B cell (primary cell): ENCODE results near the gene HSPA12A. TPM values are rescaled to one million over a fixed set of nuclear protein-coding genes. Genes with fewer than 3 reads are reported as not detected.

Experiments
- ATAC-seq: fragments of 200-7000 bp; cut with Tn5 transposase; one replicate; pipeline ENCODE4 v1.10.0; 2021; ENCODE audit warnings: low read depth, mild to moderate bottlenecking, moderate number of reproducible peaks, moderate library complexity
- CTCF ChIA-PET: fragments of 350-600 bp; sonication (Branson Sonifier 250); formaldehyde crosslinking; loops from one replicate; lab custom pipeline; 2021; ENCODE audit warnings: antibody characterized with exemption, inconsistent platforms; lab: Charles Lee
- POLR2A ChIA-PET: fragments of 350-600 bp; sonication (Branson Sonifier 250); formaldehyde crosslinking; loops from one replicate; lab custom pipeline; 2021; ENCODE audit warnings: antibody characterized with exemption; lab: Charles Lee
- DNase-seq: peaks from one replicate; pipeline ENCODE4 v3.0.0; 2013
- H2AFZ ChIP-seq: 2 replicates; pipeline ENCODE4 v1.6.1; 2012; ENCODE audit warnings: mild to moderate bottlenecking, low read depth, low read length; ENCODE audit not compliant: insufficient read depth, poor library complexity, severe bottlenecking
- H3K27ac ChIP-seq, 2 donors: 1 replicate in 1 of 2; 2 replicates in 1 of 2; pipeline ENCODE4 v1.5.1; 2012 to 2013; ENCODE audit warnings: low read length in 2 of 2, mild to moderate bottlenecking in 2 of 2, moderate library complexity in 1 of 2
- H3K27me3 ChIP-seq, 4 experiments: fragments of 200-600 bp in 1 of 4; sonication (generic) in 1 of 4; replicated peaks in 1 of 4; 1 replicate in 2 of 4; 2 replicates in 2 of 4; pipeline versions ENCODE4 v1.6.1 to v1.7.0; 2013 to 2016; ENCODE audit warnings: low read length in 3 of 4, mild to moderate bottlenecking in 2 of 4, mixed read lengths in 1 of 4, moderate library complexity in 1 of 4; ENCODE audit not compliant: insufficient read depth in 4 of 4, control insufficient read depth in 3 of 4; ENCODE audit errors: control extremely low read depth in 1 of 4
- H3K36me3 ChIP-seq, 2 experiments: replicated peaks in 1 of 2; 1 replicate in 1 of 2; 2 replicates in 1 of 2; pipeline versions ENCODE4 v1.6.1 to v1.7.1; 2013; ENCODE audit warnings: low read length in 1 of 2; ENCODE audit not compliant: insufficient read depth in 2 of 2, control insufficient read depth in 1 of 2; ENCODE audit errors: control extremely low read depth in 1 of 2, extremely low read depth in 1 of 2
- H3K4me1 ChIP-seq, 2 donors: fragments of 200-600 bp in 1 of 2; sonication (generic) in 1 of 2; 1 replicate in 1 of 2; 2 replicates in 1 of 2; pipeline versions ENCODE4 v1.5.1 to v1.6.1; 2013 to 2017; ENCODE audit warnings: low read length in 2 of 2; ENCODE audit not compliant: control insufficient read depth in 2 of 2, insufficient read depth in 2 of 2
- H3K4me2 ChIP-seq: replicated peaks from 2 replicates; pipeline ENCODE3; 2012; ENCODE audit warnings: mild to moderate bottlenecking, low read depth, low read length; ENCODE audit not compliant: poor library complexity, severe bottlenecking
- H3K4me3 ChIP-seq, 5 experiments: fragments of 200-600 bp in 1 of 5; sonication (generic) in 1 of 5; 1 replicate in 3 of 5; 2 replicates in 2 of 5; pipeline versions ENCODE4 v1.5.1 to v1.7.0; 2011 to 2016; ENCODE audit warnings: low read length in 4 of 5, mild to moderate bottlenecking in 4 of 5, low read depth in 2 of 5, control low read depth in 1 of 5, moderate library complexity in 1 of 5; ENCODE audit not compliant: insufficient read depth in 1 of 5; ENCODE audit errors: control extremely low read depth in 1 of 5, extremely low read depth in 1 of 5
- H3K79me2 ChIP-seq: fragments of 200-600 bp; sonication (generic); one replicate; pipeline ENCODE4 v1.6.0; 2016; ENCODE audit warnings: low read length; ENCODE audit not compliant: control insufficient read depth, insufficient read depth
- H3K9ac ChIP-seq: fragments of 200-600 bp; sonication (generic); 2 replicates; pipeline ENCODE4 v1.6.1; 2017; ENCODE audit warnings: mild to moderate bottlenecking, low read length, moderate library complexity
- H3K9me3 ChIP-seq, 3 donors: one replicate each; pipeline versions ENCODE4 v1.6.1 to v1.7.1; 2013; ENCODE audit warnings: low read length in 2 of 3; ENCODE audit not compliant: control insufficient read depth in 2 of 3, insufficient read depth in 1 of 3; ENCODE audit errors: control extremely low read depth in 1 of 3
- H4K20me1 ChIP-seq: 2 replicates; pipeline ENCODE4 v1.6.0; 2012; ENCODE audit warnings: mild to moderate bottlenecking, low read length; ENCODE audit not compliant: insufficient read depth, control insufficient read depth, poor library complexity, severe bottlenecking
- H3K27ac Mint-ChIP-seq: one replicate; pipeline ENCODE4 v1.8.0; 2021; ENCODE audit warnings: mixed read lengths
- H3K27me3 Mint-ChIP-seq: one replicate; pipeline ENCODE4 v1.8.0; 2021; ENCODE audit warnings: mixed read lengths
- H3K4me1 Mint-ChIP-seq: one replicate; pipeline ENCODE4 v1.8.0; 2021; ENCODE audit warnings: mixed read lengths
- H3K4me3 Mint-ChIP-seq: one replicate; pipeline ENCODE4 v1.8.0; 2021; ENCODE audit warnings: mixed read lengths
- H3K9me3 Mint-ChIP-seq: one replicate; pipeline ENCODE4 v1.8.0; 2022; ENCODE audit warnings: mixed read lengths; ENCODE audit not compliant: insufficient read depth
- CTCF ChIP-seq: fragments of 200-600 bp; IDR thresholded peaks from one replicate; pipeline ENCODE4 v1.8.0; 2022; ENCODE audit warnings: antibody characterized with exemption, mild to moderate bottlenecking
- EZH2 ChIP-seq: IDR thresholded peaks from 2 replicates; pipeline ENCODE4 v1.6.1; 2012; ENCODE audit warnings: borderline replicate concordance, low read depth, mild to moderate bottlenecking, moderate library complexity, low read length; ENCODE audit not compliant: insufficient read depth, poor library complexity, severe bottlenecking
- WGBS: methylation state at CpG from one replicate; pipeline ENCODE4 v1.1.5; 2013; ENCODE audit warnings: missing lambda C conversion rate; ENCODE audit not compliant: insufficient coverage; 5-methylcytosine and 5-hydroxymethylcytosine counted together
- intact Hi-C: fragments of 100-400 bp; cut with micrococcal nuclease; formaldehyde crosslinking; loops from one replicate; pipeline ENCODE4 v1.10.0; 2022
- polyA plus RNA-seq: library from polyadenylated mRNA; depleted of rRNA; stranded (reverse); fragments of >200 nt; gene quantifications from 2 replicates; pipeline ENCODE4 v1.2.3, GENCODE V29; 2012
- total RNA-seq, 2 donors: library from RNA; stranded (reverse); fragments of 120-200 nt in 1 of 2; gene quantifications; 1 replicate in 1 of 2; 2 replicates in 1 of 2; pipeline versions ENCODE4 v1.2.3 to v1.2.4, GENCODE V29; 2013 to 2022

Gene HSPA12A
- total and polyA plus RNA-seq, 2 donors (not counting 1 experiment from before 2014, with no cell fraction given) = 2.1 to 17.7 TPM

DNA sequence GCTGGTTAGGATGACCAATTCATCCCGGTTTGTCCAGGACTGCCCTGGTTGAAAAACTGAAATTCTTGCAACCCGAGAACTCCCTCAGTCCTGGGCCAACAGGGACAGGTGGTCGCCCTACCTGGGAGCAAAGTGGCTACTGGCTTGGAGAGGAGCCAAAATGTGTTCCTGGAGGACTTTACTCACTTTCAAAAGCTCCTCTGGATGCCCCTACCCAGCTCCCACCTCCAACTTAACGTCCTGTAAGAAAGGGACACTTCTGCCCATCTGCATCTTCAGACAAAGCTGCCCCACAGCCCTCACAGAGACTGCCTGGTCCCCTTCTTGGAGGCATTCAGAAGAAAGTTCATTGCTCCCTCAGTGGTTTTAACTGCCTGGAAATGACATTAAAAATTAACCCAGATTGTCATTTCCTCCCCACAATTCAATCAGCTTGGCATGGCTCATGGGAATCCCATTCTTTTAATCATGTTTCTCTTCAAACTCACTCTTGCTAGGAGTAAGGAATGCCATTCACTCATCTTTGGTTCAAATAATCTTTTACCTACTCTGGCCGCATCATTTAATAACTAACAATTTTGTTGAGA, 24.0 kb upstream of the HSPA12A start:
- H3K27ac ChIP-seq = no peak overlapping the region
- H3K4me3 ChIP-seq = no peak overlapping the region
- ATAC-seq (no peak), DNase-seq (no peak)
- Mint-ChIP-seq H3K9me3 (no peaks in the 10 kb centered on the region), H3K27ac (no peak overlapping the region), H3K4me1 (no peaks in the 10 kb centered on the region), H3K27me3 (peaks cover 36% of the 10 kb centered on the region), H3K4me3 (no peak overlapping the region)
- intact Hi-C loops = no loop called here
- H3K36me3 ChIP-seq = no peaks in the 10 kb centered on the region
- no peak overlapping the region for H2AFZ ChIP-seq
- no peak overlapping the region for H3K4me2 ChIP-seq
- no peaks in the 10 kb centered on the region for H3K79me2 ChIP-seq
- H4K20me1 ChIP-seq = no peaks in the 10 kb centered on the region
- no peaks in the 10 kb centered on the region for H3K4me1 ChIP-seq
- ChIA-PET POLR2A (no interaction called here), CTCF (interaction anchor here (1.4 kb wide), 1 partner anchor 451 kb away, joined by 4 read pairs; no protein-coding TSS in a partner anchor)
- no peak for TF ChIP-seq CTCF
- TF ChIP-seq EZH2 = no peak
- peaks cover 0 to 3% (median 0%) of the 10 kb centered on the region in 4 experiments for H3K27me3 ChIP-seq
- 77% methylated on average over 4 of the region's 5 CpGs for WGBS
- H3K9me3 ChIP-seq = no peaks in the 10 kb centered on the region
- no peak overlapping the region for H3K9ac ChIP-seq

DNA sequence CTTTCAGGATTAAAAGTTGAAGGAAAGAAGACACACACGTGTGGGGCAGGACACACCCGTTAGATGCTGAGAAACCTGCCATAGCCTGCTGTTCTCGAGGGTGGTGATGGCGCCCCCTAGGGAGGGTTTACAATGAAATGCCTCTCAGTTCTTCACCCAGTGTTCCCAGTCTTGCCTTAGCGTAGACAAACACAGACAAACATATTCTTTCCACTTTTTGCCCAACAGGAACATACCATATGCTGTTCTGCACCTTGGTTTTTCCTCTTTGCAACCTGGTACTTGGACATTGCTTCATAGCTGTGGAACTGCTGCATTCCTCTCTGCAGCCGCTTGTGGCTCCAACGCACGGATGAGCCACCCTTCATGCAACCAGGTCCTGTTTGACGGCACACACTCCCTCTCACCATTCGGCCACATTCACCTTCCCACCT, 23.3 kb upstream of the HSPA12A start:
- Mint-ChIP-seq H3K27me3 (peaks cover 40% of the 10 kb centered on the region), H3K9me3 (no peaks in the 10 kb centered on the region), H3K4me3 (no peak overlapping the region), H3K27ac (no peak overlapping the region), H3K4me1 (no peaks in the 10 kb centered on the region)
- no peak overlapping the region for H3K4me3 ChIP-seq
- 78% methylated on average over 10 of the region's 10 CpGs for WGBS
- no peaks in the 10 kb centered on the region for H3K79me2 ChIP-seq
- H3K9ac ChIP-seq = no peak overlapping the region
- intact Hi-C loops = no loop called here
- ChIA-PET CTCF (interaction anchor here (1.4 kb wide), 1 partner anchor 451 kb away, joined by 4 read pairs; no protein-coding TSS in a partner anchor), POLR2A (no interaction called here)
- no peaks in the 10 kb centered on the region for H3K9me3 ChIP-seq
- H3K4me2 ChIP-seq = no peak overlapping the region
- H3K36me3 ChIP-seq = no peaks in the 10 kb centered on the region
- no peak overlapping the region for H3K27ac ChIP-seq
- H2AFZ ChIP-seq = no peak overlapping the region
- no peak for DNase-seq
- H3K4me1 ChIP-seq = no peaks in the 10 kb centered on the region
- H4K20me1 ChIP-seq = no peaks in the 10 kb centered on the region
- no peak for TF ChIP-seq CTCF
- TF ChIP-seq EZH2 = no peak
- H3K27me3 ChIP-seq = peaks cover 0 to 3% (median 0%) of the 10 kb centered on the region in 4 experiments
- no peak for ATAC-seq
